Measurements from ENCODE around the gene PFN3.
"Not testable (repeated sequence)": the region's sequence is repeated elsewhere in the genome, so short reads cannot be mapped to it uniquely, and the experiment has no call there.

Gene PFN3

GRCh38 chr5:177372034-177372896, 28.2 kb downstream of the PFN3 start:
- DNase-seq, result peak in 1 of 2 donors; percentile 31

- DNase-seq, result no peak
Observed at GRCh38 chr5:177371120-177372033, 29.1 kb downstream of the PFN3 start.

- peak; percentile 46 to 65 for DNase-seq
Observed at GRCh38 chr5:177370488-177371119, 29.9 kb downstream of the PFN3 start.

GRCh38 chr5:177369645-177370440, 30.6 kb downstream of the PFN3 start:
- no peak for DNase-seq

GRCh38 chr5:177368869-177369644, 31.4 kb downstream of the PFN3 start:
- DNase-seq, result peak in 1 of 2 donors; percentile 54

- no peak for DNase-seq
Observed at GRCh38 chr5:177367981-177368868, 32.2 kb downstream of the PFN3 start.

- DNase-seq, result no peak
Observed at GRCh38 chr5:177367323-177367848, 33.1 kb downstream of the PFN3 start.

GRCh38 chr5:177366528-177367322, 33.7 kb downstream of the PFN3 start:
- DNase-seq, result no peak

GRCh38 chr5:177365845-177366527, 34.5 kb downstream of the PFN3 start:
- DNase-seq, result no peak

- peak in 1 of 2 donors; percentile 49 for DNase-seq
Observed at GRCh38 chr5:177364159-177364962, 36.1 kb downstream of the PFN3 start.

GRCh38 chr5:177363565-177363964, 36.9 kb downstream of the PFN3 start:
- DNase-seq, result no peak

GRCh38 chr5:177362610-177363507, 37.6 kb downstream of the PFN3 start:
- peak; percentile 71 to 76 for DNase-seq

GRCh38 chr5:177362292-177362609, 38.2 kb downstream of the PFN3 start:
- DNase-seq, result no peak

- DNase-seq, result peak in 1 of 2 donors; percentile 29
Observed at GRCh38 chr5:177361418-177362291, 38.8 kb downstream of the PFN3 start.

GRCh38 chr5:177360740-177361139, 39.7 kb downstream of the PFN3 start:
- not testable (repeated sequence) for DNase-seq

- DNase-seq, result no peak
Observed at GRCh38 chr5:177359860-177360259, 40.6 kb downstream of the PFN3 start.

Measured in stimulated activated CD4-positive, alpha-beta T cell treated with anti-CD3 and anti-CD28 coated beads, Interleukin-2, amount 100 ng/mL, for 24 hours (primary cell).